GM21619 (cell line): ENCODE data around the gene KRTAP2-2.
"Not testable (repeated sequence)": the region's sequence is repeated elsewhere in the genome, so short reads cannot be mapped to it uniquely, and the experiment has no call there.

Experiments
- ATAC-seq: cut with Tn5 transposase; IDR thresholded peaks from one replicate; pipeline ENCODE4 v1.9.1; 2021; ENCODE audit not compliant: unreplicated experiment

Gene KRTAP2-2

GRCh38 chr17:41055130-41055529, at the start of gene KRTAP2-2:
KRTAP2-2 (minus strand) TSS chr17:41055230; CDS start chr17:41055211, 19 bp downstream.
- not testable (repeated sequence) for ATAC-seq

- not testable (repeated sequence) for ATAC-seq
Observed at GRCh38 chr17:41104386-41105038, 49.5 kb upstream of the KRTAP2-2 start.

- no peak for ATAC-seq
Observed at GRCh38 chr17:41103896-41104295, 48.9 kb upstream of the KRTAP2-2 start.

- ATAC-seq, result no peak
Observed at GRCh38 chr17:41101586-41102259, 46.7 kb upstream of the KRTAP2-2 start, which contains the start of gene KRTAP4-16. KRTAP4-16 (minus strand) TSS chr17:41102209; CDS start chr17:41102209, 0 bp downstream.

- ATAC-seq, result not testable (repeated sequence)
Observed at GRCh38 chr17:41099682-41100480, 44.9 kb upstream of the KRTAP2-2 start.

GRCh38 chr17:41098481-41098880, 43.5 kb upstream of the KRTAP2-2 start:
- ATAC-seq, result no peak

GRCh38 chr17:41098042-41098441, 43.0 kb upstream of the KRTAP2-2 start, which contains the start of gene KRTAP4-8:
KRTAP4-8 (minus strand) TSS chr17:41098142; CDS start chr17:41098084, 58 bp downstream.
- no peak for ATAC-seq

GRCh38 chr17:41096055-41096454, 41.0 kb upstream of the KRTAP2-2 start:
- no peak for ATAC-seq

GRCh38 chr17:41088760-41089352, 33.8 kb upstream of the KRTAP2-2 start:
- ATAC-seq, result not testable (repeated sequence)

- not testable (repeated sequence) for ATAC-seq
Observed at GRCh38 chr17:41084100-41084856, 29.2 kb upstream of the KRTAP2-2 start, which contains the start of gene KRTAP4-7. KRTAP4-7 (plus strand) TSS chr17:41084150; CDS start chr17:41084207, 57 bp downstream.

- not testable (repeated sequence) for ATAC-seq
Observed at GRCh38 chr17:41083427-41083826, 28.4 kb upstream of the KRTAP2-2 start.

GRCh38 chr17:41082626-41083025, 27.6 kb upstream of the KRTAP2-2 start:
- ATAC-seq, result no peak

- no peak for ATAC-seq
Observed at GRCh38 chr17:41076788-41077187, 21.8 kb upstream of the KRTAP2-2 start.

GRCh38 chr17:41073676-41074075, 18.6 kb upstream of the KRTAP2-2 start:
- ATAC-seq, result no peak

- ATAC-seq, result no peak
Observed at GRCh38 chr17:41071606-41072360, 16.8 kb upstream of the KRTAP2-2 start.

- ATAC-seq, result no peak
Observed at GRCh38 chr17:41069031-41069430, 14.0 kb upstream of the KRTAP2-2 start.

- no peak for ATAC-seq
Observed at GRCh38 chr17:41067281-41067680, 12.3 kb upstream of the KRTAP2-2 start.

GRCh38 chr17:41065829-41066624, 11.0 kb upstream of the KRTAP2-2 start, which contains the start of gene KRTAP2-4:
KRTAP2-4 (minus strand) TSS chr17:41065879; CDS start chr17:41065845, 34 bp downstream.
- ATAC-seq, result no peak
